GM19023 (cell line): ENCODE data around the gene CAB39.
"Not testable (repeated sequence)": the region's sequence is repeated elsewhere in the genome, so short reads cannot be mapped to it uniquely, and the experiment has no call there.

Experiments used
- ATAC-seq: cut with Tn5 transposase; IDR thresholded peaks from one replicate; pipeline ENCODE4 v1.9.1; 2021; ENCODE audit warnings: mild to moderate bottlenecking, moderate library complexity; ENCODE audit not compliant: unreplicated experiment

Gene CAB39

GRCh38 chr2:230713331-230714135, 891 bp downstream of the CAB39 start:
- peak; percentile 10 for ATAC-seq

GRCh38 chr2:230714136-230714480, 1.5 kb downstream of the CAB39 start:
- no peak for ATAC-seq

- no peak for ATAC-seq
Measured at GRCh38 chr2:230715201-230715600, 2.6 kb downstream of the CAB39 start.

GRCh38 chr2:230716588-230716987, 3.9 kb downstream of the CAB39 start:
- ATAC-seq: no peak

GRCh38 chr2:230717600-230717999, 5.0 kb downstream of the CAB39 start:
- ATAC-seq: no peak

- ATAC-seq: no peak
Measured at GRCh38 chr2:230719340-230719739, 6.7 kb downstream of the CAB39 start.

- ATAC-seq: no peak
Measured at GRCh38 chr2:230721712-230722111, 9.1 kb downstream of the CAB39 start.

- ATAC-seq: no peak
Measured at GRCh38 chr2:230722207-230722885, 9.7 kb downstream of the CAB39 start.

- ATAC-seq: no peak
Measured at GRCh38 chr2:230723363-230723762, 10.7 kb downstream of the CAB39 start.

- ATAC-seq: not testable (repeated sequence)
Measured at GRCh38 chr2:230724957-230725356, 12.3 kb downstream of the CAB39 start.

- ATAC-seq: no peak
Measured at GRCh38 chr2:230731512-230731911, 18.9 kb downstream of the CAB39 start.

- ATAC-seq: no peak
Measured at GRCh38 chr2:230732914-230733401, 20.3 kb downstream of the CAB39 start.

- ATAC-seq: no peak
Measured at GRCh38 chr2:230734247-230735175, 21.9 kb downstream of the CAB39 start.

- no peak for ATAC-seq
Measured at GRCh38 chr2:230735884-230736283, 23.2 kb downstream of the CAB39 start.

- no peak for ATAC-seq
Measured at GRCh38 chr2:230737300-230737699, 24.7 kb downstream of the CAB39 start.

- ATAC-seq: no peak
Measured at GRCh38 chr2:230737791-230738226, 25.2 kb downstream of the CAB39 start.

GRCh38 chr2:230738391-230738811, 25.8 kb downstream of the CAB39 start:
- ATAC-seq: no peak

GRCh38 chr2:230738924-230739323, 26.3 kb downstream of the CAB39 start:
- ATAC-seq: no peak

GRCh38 chr2:230739961-230740360, 27.3 kb downstream of the CAB39 start:
- no peak for ATAC-seq

- no peak for ATAC-seq
Measured at GRCh38 chr2:230742781-230743180, 30.1 kb downstream of the CAB39 start.

GRCh38 chr2:230746213-230746612, 33.6 kb downstream of the CAB39 start:
- ATAC-seq: no peak
